Tibial nerve (tissue), 4 donors: ENCODE results near the gene GNG12.

Experiments used
- CTCF ChIP-seq, 5 experiments: fragments of 200-600 bp in 3 of 5; fragments of 450-650 bp in 2 of 5; sonication (generic) in 3 of 5; IDR thresholded peaks; one replicate each; pipeline ENCODE4 v1.5.1; 2016 to 2019; ENCODE audit warnings: antibody characterized with exemption in 5 of 5, mild to moderate bottlenecking in 3 of 5, moderate library complexity in 2 of 5
- EP300 ChIP-seq, 2 donors: sonication (generic); formaldehyde crosslinking; IDR thresholded peaks; one replicate each; pipeline ENCODE4 v1.6.1; 2017; ENCODE audit warnings: antibody characterized with exemption in 2 of 2, mild to moderate bottlenecking in 1 of 2
- POLR2A ChIP-seq, 2 donors: fragments of 450-650 bp; IDR thresholded peaks; one replicate each; pipeline ENCODE4 v1.6.1; 2017; ENCODE audit warnings: antibody characterized with exemption in 2 of 2, mild to moderate bottlenecking in 2 of 2, moderate library complexity in 2 of 2

- TF ChIP-seq CTCF (IDR thresholded peaks at IDR 0.05) (no peak), EP300 (IDR thresholded peaks at IDR 0.05) (no peak), POLR2A (IDR thresholded peaks at IDR 0.05) (no peak)
Observed at GRCh38 chr1:67761091-67761490, 72.2 kb downstream of the GNG12 start.
